Mucosa of stomach (tissue), 1 donor: Measurements from ENCODE around the gene SCAMP3.
A peak's percentile ranks its signal among the peaks of the same experiment; 100 is the strongest.

Experiments
- H3K27me3 ChIP-seq: one replicate; pipeline ENCODE4 v1.7.0; 2013; ENCODE audit warnings: mild to moderate bottlenecking, low read length; ENCODE audit not compliant: control insufficient read depth, insufficient read depth
- H3K36me3 ChIP-seq: one replicate; pipeline ENCODE4 v1.7.0; 2013; ENCODE audit warnings: low read length; ENCODE audit not compliant: control insufficient read depth, insufficient read depth
- H3K4me1 ChIP-seq: one replicate; pipeline ENCODE4 v1.7.0; 2013; ENCODE audit warnings: mild to moderate bottlenecking, low read length; ENCODE audit not compliant: control insufficient read depth, insufficient read depth
- H3K4me3 ChIP-seq: one replicate; pipeline ENCODE4 v1.7.0; 2013; ENCODE audit warnings: low read length
- H3K9ac ChIP-seq: one replicate; pipeline ENCODE4 v1.7.0; 2013; ENCODE audit warnings: mild to moderate bottlenecking, low read length, moderate library complexity
- H3K9me3 ChIP-seq: one replicate; pipeline ENCODE4 v1.7.0; 2013; ENCODE audit warnings: mild to moderate bottlenecking, low read length, moderate library complexity; ENCODE audit not compliant: control insufficient read depth
- donor health status: Pancreatic carcinoma.

SCAMP3 gene

GRCh38 chr1:155263067-155263466, 907 bp upstream of the SCAMP3 start:
- Histone ChIP-seq H3K36me3 (peaks cover 12% of the 10 kb centered on the region), H3K27me3 (no peaks in the 10 kb centered on the region), H3K9me3 (no peaks in the 10 kb centered on the region), H3K4me1 (peaks cover 16% of the 10 kb centered on the region), H3K4me3 (no peak overlapping the region), H3K9ac (peak overlapping the region; percentile 78)

DNA sequence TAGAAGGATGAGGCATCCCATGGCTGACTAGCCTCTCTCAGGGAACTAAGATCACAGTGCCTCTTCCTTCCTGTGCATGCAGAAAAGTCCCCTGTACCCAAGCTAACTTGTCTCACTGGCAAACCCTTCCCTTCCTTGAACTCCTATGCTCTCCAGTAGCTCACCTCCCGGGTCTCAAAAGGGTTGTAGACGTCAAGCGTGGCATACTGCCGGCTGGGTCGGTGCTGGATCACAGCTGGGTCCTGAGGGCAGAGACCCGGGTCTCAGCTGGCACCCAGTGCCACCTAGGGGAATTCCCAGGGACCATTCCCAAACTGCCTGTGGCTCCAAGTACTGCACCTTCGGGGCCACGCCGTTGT, 688 bp downstream of the SCAMP3 start:
- H3K9ac ChIP-seq = peak overlapping the region; percentile 78

GRCh38 chr1:155260276-155260675, 1.9 kb downstream of the SCAMP3 start:
- peaks cover 24% of the 10 kb centered on the region for H3K4me1 ChIP-seq
- H3K9me3 ChIP-seq = no peaks in the 10 kb centered on the region
- no peak overlapping the region for H3K4me3 ChIP-seq
- H3K9ac ChIP-seq = no peak overlapping the region
- H3K36me3 ChIP-seq = peaks cover 9% of the 10 kb centered on the region
- no peaks in the 10 kb centered on the region for H3K27me3 ChIP-seq

More for the DNA sequence above, 688 bp downstream of the SCAMP3 start:
- H3K4me3 ChIP-seq = peak overlapping the region; percentile 85
- H3K27me3 ChIP-seq = no peaks in the 10 kb centered on the region
- H3K4me1 ChIP-seq = peaks cover 16% of the 10 kb centered on the region
- H3K9me3 ChIP-seq = no peaks in the 10 kb centered on the region
- H3K36me3 ChIP-seq = peaks cover 17% of the 10 kb centered on the region

DNA sequence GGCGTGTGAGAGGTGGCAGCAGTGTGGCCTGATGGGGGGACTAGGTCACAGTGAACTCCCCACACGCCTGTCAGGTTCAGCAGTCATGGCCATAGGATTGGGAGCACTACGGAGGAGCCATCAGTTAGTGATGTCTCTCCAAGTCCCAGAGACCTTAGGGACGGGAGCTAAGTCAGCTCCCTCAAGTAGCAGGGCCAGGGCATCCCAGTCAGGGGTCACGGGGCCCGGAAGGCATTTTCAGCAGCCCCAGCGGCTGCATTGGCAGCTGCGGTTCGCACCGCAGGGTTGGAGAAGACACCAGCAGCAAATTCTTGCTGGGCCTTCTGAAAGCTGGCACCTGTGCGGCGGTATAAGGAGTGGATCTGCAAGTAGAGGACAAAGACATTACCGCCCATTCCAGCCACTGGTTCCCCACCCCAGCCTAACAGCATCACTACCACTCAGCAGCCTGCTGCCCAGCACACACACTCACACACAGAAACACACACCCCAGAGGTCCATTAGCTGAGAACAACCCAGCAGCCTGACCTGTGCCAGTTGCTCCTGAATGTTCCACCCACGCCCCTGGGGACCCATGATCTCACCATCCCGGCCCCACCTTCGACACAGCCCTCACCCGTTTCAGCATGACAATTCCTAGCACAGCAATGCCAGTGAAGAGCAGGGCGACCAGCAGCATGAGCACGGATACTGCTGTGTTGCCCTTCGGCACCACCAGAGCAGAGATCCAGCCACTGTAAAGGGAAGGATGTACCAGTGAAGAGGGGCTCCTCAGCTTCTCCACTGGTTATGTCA, 5.9 kb downstream of the SCAMP3 start:
- Histone ChIP-seq H3K4me1 (peaks cover 26% of the 10 kb centered on the region), H3K9me3 (no peaks in the 10 kb centered on the region), H3K36me3 (peaks cover 5% of the 10 kb centered on the region), H3K9ac (peak overlapping the region; percentile 88), H3K4me3 (peak overlapping the region; percentile 75), H3K27me3 (no peaks in the 10 kb centered on the region)

- H3K4me1 ChIP-seq = peaks cover 28% of the 10 kb centered on the region
- no peaks in the 10 kb centered on the region for H3K27me3 ChIP-seq
- peak within 1 kb of the TSS; percentile 75 for H3K4me3 ChIP-seq
- H3K9me3 ChIP-seq = no peaks in the 10 kb centered on the region
- H3K36me3 ChIP-seq = peaks cover 5% of the 10 kb centered on the region
- peak within 1 kb of the TSS; percentile 88 for H3K9ac ChIP-seq
Observed at GRCh38 chr1:155255243-155256007, 6.7 kb downstream of the SCAMP3 start, which contains the start of gene ENTREP3. TSS of gene ENTREP3 (minus strand) at chr1:155255483. CDS start at chr1:155254877, 606 bp downstream.

DNA sequence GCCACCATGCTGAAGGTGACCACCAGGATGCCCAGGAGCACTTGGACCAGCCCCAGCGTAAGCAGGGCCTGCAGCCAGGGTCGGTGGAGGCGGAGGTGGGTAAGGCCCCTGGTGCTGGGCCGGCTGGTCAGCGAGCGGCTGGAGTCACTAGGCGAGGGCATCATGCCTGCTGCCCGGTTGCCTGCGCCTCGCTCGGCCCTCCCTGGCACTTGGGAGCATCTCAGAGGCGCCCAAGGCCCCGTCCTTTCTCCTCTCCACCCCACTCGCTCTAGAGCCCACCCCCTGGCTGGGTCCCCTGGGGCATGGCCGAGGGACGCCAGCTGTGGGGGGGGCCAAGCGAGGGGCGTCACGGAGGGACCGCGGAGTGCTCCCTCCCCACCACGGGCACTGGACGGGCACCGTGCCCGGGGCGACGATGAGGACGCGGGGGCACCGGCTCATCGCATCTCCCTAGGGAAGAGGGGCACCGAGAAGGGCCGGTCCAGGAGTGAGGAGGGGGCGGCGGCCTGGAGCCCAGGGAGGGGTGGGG, 7.4 kb downstream of the SCAMP3 start:
- peak overlapping the region; percentile 88 for H3K9ac ChIP-seq
- H3K4me1 ChIP-seq = peaks cover 29% of the 10 kb centered on the region

DNA sequence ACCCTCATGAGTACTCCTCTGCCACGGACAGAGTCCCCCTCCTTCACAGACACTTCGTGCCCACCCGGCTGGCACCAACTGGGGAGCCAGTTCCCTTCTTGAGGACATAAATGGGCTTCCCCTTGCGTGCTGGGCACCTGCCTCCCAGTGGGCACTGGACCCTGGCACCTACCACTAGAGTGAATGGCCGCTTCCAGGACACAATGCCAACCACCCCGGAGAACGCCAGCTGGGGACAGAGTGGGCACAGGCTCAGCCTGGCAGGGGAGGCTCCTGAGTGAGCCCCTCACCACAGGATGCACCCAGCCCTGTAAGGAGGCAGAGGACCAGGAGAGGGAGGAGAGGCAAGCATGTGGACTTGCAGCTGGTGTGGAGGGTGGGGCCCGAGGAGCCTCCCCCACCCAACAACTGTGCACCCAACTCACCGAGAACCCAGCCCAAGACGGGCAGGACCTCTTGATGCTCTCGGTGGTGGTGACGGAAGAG, 7.9 kb downstream of the SCAMP3 start:
- peak overlapping the region; percentile 88 for H3K9ac ChIP-seq
- H3K4me3 ChIP-seq = peak overlapping the region; percentile 75
- peaks cover 5% of the 10 kb centered on the region for H3K36me3 ChIP-seq
- H3K27me3 ChIP-seq = no peaks in the 10 kb centered on the region
- H3K9me3 ChIP-seq = no peaks in the 10 kb centered on the region
- H3K4me1 ChIP-seq = peaks cover 29% of the 10 kb centered on the region

More for the DNA sequence above, 7.4 kb downstream of the SCAMP3 start:
- H3K4me3 ChIP-seq = peak overlapping the region; percentile 75
- no peaks in the 10 kb centered on the region for H3K9me3 ChIP-seq
- no peaks in the 10 kb centered on the region for H3K27me3 ChIP-seq
- H3K36me3 ChIP-seq = peaks cover 5% of the 10 kb centered on the region

- H3K9ac ChIP-seq = peak overlapping the region; percentile 88
Observed at GRCh38 chr1:155253797-155254196, 8.4 kb downstream of the SCAMP3 start.

GRCh38 chr1:155253208-155253607, 9.0 kb downstream of the SCAMP3 start:
- no peak overlapping the region for H3K9ac ChIP-seq
- H3K36me3 ChIP-seq = peaks cover 5% of the 10 kb centered on the region
- H3K9me3 ChIP-seq = no peaks in the 10 kb centered on the region
- peaks cover 29% of the 10 kb centered on the region for H3K4me1 ChIP-seq
- H3K27me3 ChIP-seq = no peaks in the 10 kb centered on the region
- H3K4me3 ChIP-seq = no peak overlapping the region

More at GRCh38 chr1:155253797-155254196, 8.4 kb downstream of the SCAMP3 start:
- Histone ChIP-seq H3K36me3 (peaks cover 5% of the 10 kb centered on the region), H3K27me3 (no peaks in the 10 kb centered on the region), H3K4me3 (peak overlapping the region; percentile 75), H3K4me1 (peaks cover 29% of the 10 kb centered on the region), H3K9me3 (no peaks in the 10 kb centered on the region)

DNA sequence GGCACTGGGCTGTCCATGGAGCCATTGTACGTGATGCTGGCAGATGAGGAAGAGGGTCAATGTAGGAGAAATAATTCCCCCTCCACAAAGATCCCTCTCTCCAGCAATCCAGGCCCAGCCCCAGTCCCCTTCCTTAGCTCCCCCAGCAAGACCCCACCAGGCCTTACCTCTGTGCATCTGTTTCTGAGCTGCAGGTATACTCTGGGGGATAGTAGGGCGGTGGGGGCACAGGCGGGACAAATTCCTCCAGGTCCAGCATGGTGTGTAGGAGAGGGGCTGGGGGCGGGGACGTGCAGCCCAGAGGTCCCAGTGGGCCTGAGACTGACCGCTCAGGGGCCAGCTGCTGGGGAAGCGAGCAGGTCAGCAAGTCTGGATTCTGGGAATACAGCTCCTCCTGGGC, 10.6 kb downstream of the SCAMP3 start:
- H3K9me3 ChIP-seq = no peaks in the 10 kb centered on the region
- H3K9ac ChIP-seq = no peak overlapping the region
- no peak overlapping the region for H3K4me3 ChIP-seq
- H3K36me3 ChIP-seq = no peaks in the 10 kb centered on the region
- no peaks in the 10 kb centered on the region for H3K27me3 ChIP-seq
- peaks cover 29% of the 10 kb centered on the region for H3K4me1 ChIP-seq

DNA sequence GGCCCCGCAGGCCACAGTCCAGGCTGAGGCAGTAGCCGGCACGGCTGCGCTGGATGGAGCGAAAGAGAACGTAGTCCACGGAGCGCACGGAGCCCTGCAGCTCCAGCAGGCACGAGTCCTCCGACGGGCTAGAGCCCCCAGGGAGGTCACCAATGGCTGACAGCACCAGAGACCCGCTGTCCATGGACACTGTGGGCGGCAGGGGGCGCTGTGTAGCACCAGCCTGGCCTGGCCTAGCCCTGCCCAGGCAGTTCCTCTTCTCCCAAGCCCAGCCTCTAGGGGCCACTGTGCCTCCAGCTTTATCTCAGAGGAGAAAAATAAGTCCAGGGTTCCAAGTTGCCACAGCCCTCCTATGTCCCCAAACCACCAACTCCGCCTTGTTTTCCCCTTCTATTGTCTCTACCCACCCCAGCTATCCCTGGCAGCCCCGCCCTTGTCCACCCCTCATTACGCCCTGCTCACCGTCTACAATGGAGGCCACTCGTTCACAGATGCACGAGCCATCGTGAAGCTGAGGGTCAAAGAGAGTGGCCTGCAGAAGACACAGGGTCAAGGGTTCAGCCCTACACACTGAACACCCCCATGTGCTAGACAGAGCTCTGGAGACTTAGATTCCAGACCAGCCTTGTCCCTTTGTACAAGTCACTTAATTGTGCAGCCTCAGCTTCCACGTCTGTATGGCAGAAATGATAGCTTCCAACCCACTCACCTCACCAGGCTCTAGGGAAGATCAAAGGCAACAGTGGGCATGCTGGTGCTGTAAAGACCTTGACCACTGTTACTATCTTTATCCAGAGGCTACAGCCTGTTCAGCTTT, 11.3 kb downstream of the SCAMP3 start:
- no peak overlapping the region for H3K4me3 ChIP-seq
- H3K9me3 ChIP-seq = no peaks in the 10 kb centered on the region
- no peaks in the 10 kb centered on the region for H3K27me3 ChIP-seq
- H3K36me3 ChIP-seq = no peaks in the 10 kb centered on the region
- peaks cover 25% of the 10 kb centered on the region for H3K4me1 ChIP-seq
- peak overlapping the region; percentile 56 for H3K9ac ChIP-seq
